GM23338 (cell line): ENCODE data around the gene SORL1. TPM values are rescaled to one million over a fixed set of nuclear protein-coding genes. Genes with fewer than 3 reads are reported as not detected.

Experiments
- ATAC-seq: fragments of 200-7000 bp; cut with Tn5 transposase; 3 replicates; pipeline ENCODE4 v1.9.1; 2020
- DNase-seq: peaks from one replicate; pipeline ENCODE4 v3.0.0-alpha.2; 2015; ENCODE audit warnings: low spot score
- H2AFZ ChIP-seq: fragments of 200-600 bp; sonication (generic); 2 replicates; pipeline ENCODE4 v1.8.0; 2016; ENCODE audit warnings: antibody characterized with exemption, mild to moderate bottlenecking, moderate library complexity
- H3F3A ChIP-seq: fragments of 200-600 bp; sonication (generic); replicated peaks from 2 replicates; pipeline ENCODE4 v1.8.0; 2017; ENCODE audit warnings: antibody characterized with exemption, mixed run types, low read depth
- H3K27ac ChIP-seq: fragments of 200-600 bp; sonication (generic); 2 replicates; pipeline ENCODE4 v1.6.1; 2016; ENCODE audit warnings: low read depth
- H3K27me3 ChIP-seq: fragments of 200-600 bp; sonication (generic); 2 replicates; pipeline ENCODE4 v1.8.0; 2016; ENCODE audit warnings: mild to moderate bottlenecking, mixed run types, moderate library complexity; ENCODE audit not compliant: insufficient read depth
- H3K36me3 ChIP-seq: fragments of 200-600 bp; sonication (generic); 2 replicates; pipeline ENCODE4 v1.8.0; 2016; ENCODE audit warnings: mild to moderate bottlenecking; ENCODE audit not compliant: insufficient read depth
- H3K4me1 ChIP-seq: fragments of 200-600 bp; sonication (generic); 2 replicates; pipeline ENCODE4 v1.8.0; 2016; ENCODE audit warnings: mild to moderate bottlenecking, moderate library complexity; ENCODE audit not compliant: insufficient read depth
- H3K4me2 ChIP-seq: fragments of 200-600 bp; sonication (generic); 2 replicates; pipeline ENCODE4 v1.7.1; 2017; ENCODE audit warnings: mixed run types
- H3K4me3 ChIP-seq: fragments of 200-600 bp; sonication (generic); 2 replicates; pipeline ENCODE4 v1.6.1; 2016; ENCODE audit warnings: mixed run types
- H3K79me2 ChIP-seq: fragments of 200-600 bp; sonication (generic); replicated peaks from 2 replicates; pipeline ENCODE4 v1.8.0; 2017; ENCODE audit warnings: mild to moderate bottlenecking; ENCODE audit not compliant: insufficient read depth
- H3K9me2 ChIP-seq: fragments of 200-600 bp; sonication (generic); 2 replicates; pipeline ENCODE4 v1.8.0; 2017; ENCODE audit not compliant: insufficient read depth
- H4K20me1 ChIP-seq: fragments of 200-600 bp; sonication (generic); replicated peaks from 2 replicates; pipeline ENCODE4 v1.8.0; 2017; ENCODE audit warnings: mild to moderate bottlenecking; ENCODE audit not compliant: insufficient read depth
- H3K27ac Mint-ChIP-seq: 2 replicates; pipeline ENCODE4 v1.8.0; 2020; ENCODE audit warnings: inconsistent platforms, mild to moderate bottlenecking, moderate library complexity, mixed read lengths
- H3K27me3 Mint-ChIP-seq: 3 replicates; pipeline ENCODE4 v1.8.0; 2022; ENCODE audit warnings: low read depth, mild to moderate bottlenecking, moderate library complexity, mixed read lengths, inconsistent platforms; ENCODE audit not compliant: insufficient read depth, poor library complexity
- H3K36me3 Mint-ChIP-seq: 3 replicates; pipeline ENCODE4 v1.8.0; 2021; ENCODE audit warnings: low read depth, mild to moderate bottlenecking, inconsistent platforms, moderate library complexity, mixed read lengths
- H3K4me1 Mint-ChIP-seq: 3 replicates; pipeline ENCODE4 v1.8.0; 2020; ENCODE audit warnings: mild to moderate bottlenecking, inconsistent platforms, mixed read lengths
- H3K4me3 Mint-ChIP-seq: 3 replicates; pipeline ENCODE4 v1.8.0; 2021; ENCODE audit warnings: moderate library complexity, mild to moderate bottlenecking, inconsistent platforms, mixed read lengths
- H3K9me3 Mint-ChIP-seq: 3 replicates; pipeline ENCODE4 v1.8.0; 2020; ENCODE audit warnings: moderate library complexity, mild to moderate bottlenecking, inconsistent platforms, mixed read lengths
- CREB1 ChIP-seq: fragments of 250-450 bp; sonication (Bioruptor Pico); IDR thresholded peaks from 2 replicates; pipeline ENCODE4 v1.5.0; 2020; ENCODE audit warnings: low read depth, mild to moderate bottlenecking, moderate library complexity
- CTCF ChIP-seq, 2 experiments: fragments of 200-600 bp in 1 of 2; sonication (generic) in 1 of 2; conservative IDR thresholded peaks; 2 replicates each; pipeline versions ENCODE4 v1.5.1 to v1.6.1; 2016 to 2017; ENCODE audit warnings: antibody characterized with exemption in 2 of 2, low read depth in 2 of 2, mild to moderate bottlenecking in 2 of 2, moderate library complexity in 1 of 2
- ETS1 ChIP-seq: IDR thresholded peaks from 2 replicates; pipeline ENCODE4 v1.6.1; 2016; ENCODE audit warnings: antibody characterized with exemption
- EZH2 ChIP-seq: fragments of 200-600 bp; sonication (generic); IDR thresholded peaks from one replicate; pipeline ENCODE4 v1.8.0; 2017; ENCODE audit warnings: antibody characterized with exemption, mild to moderate bottlenecking, low read depth; ENCODE audit not compliant: unreplicated experiment
- EZH2phosphoT487 ChIP-seq: fragments of 200-600 bp; sonication (generic); IDR thresholded peaks from one replicate; pipeline ENCODE4 v1.8.1; 2018; ENCODE audit warnings: antibody characterized with exemption; ENCODE audit not compliant: unreplicated experiment
- JUNB ChIP-seq: IDR thresholded peaks from one replicate; pipeline ENCODE4 v1.6.1; 2016; ENCODE audit warnings: antibody characterized with exemption; ENCODE audit not compliant: unreplicated experiment
- NANOG ChIP-seq: IDR thresholded peaks from 2 replicates; pipeline ENCODE4 v1.6.1; 2016; ENCODE audit warnings: antibody characterized with exemption, borderline replicate concordance
- POLR2AphosphoS5 ChIP-seq: IDR thresholded peaks from 2 replicates; pipeline ENCODE4 v1.6.1; 2016; ENCODE audit warnings: antibody characterized with exemption, low read depth
- REST ChIP-seq: IDR thresholded peaks from one replicate; pipeline ENCODE4 v1.6.1; 2018; ENCODE audit warnings: antibody characterized with exemption; ENCODE audit not compliant: unreplicated experiment
- STAT1 ChIP-seq: IDR thresholded peaks from one replicate; pipeline ENCODE4 v1.6.1; 2016; ENCODE audit warnings: antibody characterized with exemption; ENCODE audit not compliant: unreplicated experiment
- ZNF114 ChIP-seq: fragments of 250-450 bp; sonication (Bioruptor Pico); IDR thresholded peaks from 2 replicates; pipeline ENCODE4 v1.5.0; 2020; ENCODE audit warnings: mild to moderate bottlenecking, moderate library complexity
- ZNF331 ChIP-seq: fragments of 250-450 bp; sonication (Bioruptor Pico); IDR thresholded peaks from 2 replicates; pipeline ENCODE4 v1.5.0; 2020; ENCODE audit warnings: low read depth, mild to moderate bottlenecking, moderate library complexity
- polyA plus RNA-seq: library from polyadenylated mRNA; unstranded; fragments of >200 nt; fragmentation: Nextera tagmentation; extraction: Ambion mirVana; gene quantifications from 2 replicates; pipeline ENCODE4 v1.2.1, GENCODE V29; 2016
- total RNA-seq: library from RNA; depleted of rRNA; stranded (reverse); fragments of >200 nt; shearing (Covaris generic); gene quantifications from 2 replicates; pipeline ENCODE4 v1.2.3, GENCODE V29; 2014
- TF ChIP-seq, protein P1 (sequence below): fragments of 250-450 bp; sonication (Bioruptor Pico); IDR thresholded peaks from 2 replicates; pipeline ENCODE4 v1.5.0; 2020; ENCODE audit warnings: mild to moderate bottlenecking, moderate library complexity

Gene SORL1
- total and polyA plus RNA-seq, 2 experiments from 2014 or later = 23.0 to 78.8 TPM

DNA sequence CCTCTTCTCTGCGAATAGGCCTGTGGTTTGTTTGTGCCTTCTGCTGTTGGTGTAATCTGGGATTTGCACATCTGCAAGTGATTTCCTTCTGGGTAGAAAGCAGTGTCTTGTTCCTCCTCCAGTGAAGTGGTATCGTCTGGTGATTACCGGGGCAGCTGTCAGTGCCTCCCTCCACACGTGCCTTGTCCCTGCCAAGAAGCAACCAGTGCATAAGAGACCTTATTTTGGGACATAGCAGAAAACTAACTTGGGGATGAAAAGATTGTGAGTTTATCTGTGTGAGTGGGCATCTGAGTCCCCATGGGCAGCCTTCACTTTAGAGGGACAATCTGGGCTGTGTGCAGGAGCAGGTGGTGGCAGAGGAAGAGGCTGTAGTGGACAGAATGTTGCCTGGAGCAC lies 72.1 kb downstream of the SORL1 start:
- no peak for TF ChIP-seq REST
- no peak for TF ChIP-seq STAT1
- TF ChIP-seq JUNB = no peak
- no peak for TF ChIP-seq CTCF (conservative IDR thresholded peaks at IDR 0.05; ENCODE audit: low read depth in 2 of 2)
- no peak for TF ChIP-seq ZNF331 (CRISPR knock-in tag)
- TF ChIP-seq EZH2phosphoT487 = no peak
- TF ChIP-seq, protein P1, sequence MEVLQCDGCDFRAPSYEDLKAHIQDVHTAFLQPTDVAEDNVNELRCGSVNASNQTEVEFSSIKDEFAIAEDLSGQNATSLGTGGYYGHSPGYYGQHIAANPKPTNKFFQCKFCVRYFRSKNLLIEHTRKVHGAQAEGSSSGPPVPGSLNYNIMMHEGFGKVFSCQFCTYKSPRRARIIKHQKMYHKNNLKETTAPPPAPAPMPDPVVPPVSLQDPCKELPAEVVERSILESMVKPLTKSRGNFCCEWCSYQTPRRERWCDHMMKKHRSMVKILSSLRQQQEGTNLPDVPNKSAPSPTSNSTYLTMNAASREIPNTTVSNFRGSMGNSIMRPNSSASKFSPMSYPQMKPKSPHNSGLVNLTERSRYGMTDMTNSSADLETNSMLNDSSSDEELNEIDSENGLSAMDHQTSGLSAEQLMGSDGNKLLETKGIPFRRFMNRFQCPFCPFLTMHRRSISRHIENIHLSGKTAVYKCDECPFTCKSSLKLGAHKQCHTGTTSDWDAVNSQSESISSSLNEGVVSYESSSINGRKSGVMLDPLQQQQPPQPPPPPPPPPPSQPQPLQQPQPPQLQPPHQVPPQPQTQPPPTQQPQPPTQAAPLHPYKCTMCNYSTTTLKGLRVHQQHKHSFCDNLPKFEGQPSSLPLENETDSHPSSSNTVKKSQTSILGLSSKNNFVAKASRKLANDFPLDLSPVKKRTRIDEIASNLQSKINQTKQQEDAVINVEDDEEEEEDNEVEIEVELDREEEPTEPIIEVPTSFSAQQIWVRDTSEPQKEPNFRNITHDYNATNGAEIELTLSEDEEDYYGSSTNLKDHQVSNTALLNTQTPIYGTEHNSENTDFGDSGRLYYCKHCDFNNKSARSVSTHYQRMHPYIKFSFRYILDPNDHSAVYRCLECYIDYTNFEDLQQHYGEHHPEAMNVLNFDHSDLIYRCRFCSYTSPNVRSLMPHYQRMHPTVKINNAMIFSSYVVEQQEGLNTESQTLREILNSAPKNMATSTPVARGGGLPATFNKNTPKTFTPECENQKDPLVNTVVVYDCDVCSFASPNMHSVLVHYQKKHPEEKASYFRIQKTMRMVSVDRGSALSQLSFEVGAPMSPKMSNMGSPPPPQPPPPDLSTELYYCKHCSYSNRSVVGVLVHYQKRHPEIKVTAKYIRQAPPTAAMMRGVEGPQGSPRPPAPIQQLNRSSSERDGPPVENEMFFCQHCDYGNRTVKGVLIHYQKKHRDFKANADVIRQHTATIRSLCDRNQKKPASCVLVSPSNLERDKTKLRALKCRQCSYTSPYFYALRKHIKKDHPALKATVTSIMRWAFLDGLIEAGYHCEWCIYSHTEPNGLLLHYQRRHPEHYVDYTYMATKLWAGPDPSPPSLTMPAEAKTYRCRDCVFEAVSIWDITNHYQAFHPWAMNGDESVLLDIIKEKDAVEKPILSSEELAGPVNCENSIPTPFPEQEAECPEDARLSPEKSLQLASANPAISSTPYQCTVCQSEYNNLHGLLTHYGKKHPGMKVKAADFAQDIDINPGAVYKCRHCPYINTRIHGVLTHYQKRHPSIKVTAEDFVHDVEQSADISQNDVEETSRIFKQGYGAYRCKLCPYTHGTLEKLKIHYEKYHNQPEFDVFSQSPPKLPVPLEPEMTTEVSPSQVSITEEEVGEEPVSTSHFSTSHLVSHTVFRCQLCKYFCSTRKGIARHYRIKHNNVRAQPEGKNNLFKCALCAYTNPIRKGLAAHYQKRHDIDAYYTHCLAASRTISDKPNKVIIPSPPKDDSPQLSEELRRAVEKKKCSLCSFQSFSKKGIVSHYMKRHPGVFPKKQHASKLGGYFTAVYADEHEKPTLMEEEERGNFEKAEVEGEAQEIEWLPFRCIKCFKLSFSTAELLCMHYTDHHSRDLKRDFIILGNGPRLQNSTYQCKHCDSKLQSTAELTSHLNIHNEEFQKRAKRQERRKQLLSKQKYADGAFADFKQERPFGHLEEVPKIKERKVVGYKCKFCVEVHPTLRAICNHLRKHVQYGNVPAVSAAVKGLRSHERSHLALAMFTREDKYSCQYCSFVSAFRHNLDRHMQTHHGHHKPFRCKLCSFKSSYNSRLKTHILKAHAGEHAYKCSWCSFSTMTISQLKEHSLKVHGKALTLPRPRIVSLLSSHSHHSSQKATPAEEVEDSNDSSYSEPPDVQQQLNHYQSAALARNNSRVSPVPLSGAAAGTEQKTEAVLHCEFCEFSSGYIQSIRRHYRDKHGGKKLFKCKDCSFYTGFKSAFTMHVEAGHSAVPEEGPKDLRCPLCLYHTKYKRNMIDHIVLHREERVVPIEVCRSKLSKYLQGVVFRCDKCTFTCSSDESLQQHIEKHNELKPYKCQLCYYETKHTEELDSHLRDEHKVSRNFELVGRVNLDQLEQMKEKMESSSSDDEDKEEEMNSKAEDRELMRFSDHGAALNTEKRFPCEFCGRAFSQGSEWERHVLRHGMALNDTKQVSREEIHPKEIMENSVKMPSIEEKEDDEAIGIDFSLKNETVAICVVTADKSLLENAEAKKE (CRISPR knock-in tag) = no peak
- no peak for TF ChIP-seq CREB1
- no peak for TF ChIP-seq POLR2AphosphoS5
- TF ChIP-seq ETS1 = no peak
- no peak for TF ChIP-seq EZH2
- TF ChIP-seq ZNF114 (CRISPR knock-in tag) = no peak
- no peak for TF ChIP-seq NANOG
- Histone ChIP-seq H3K4me3 (no peak overlapping the region), H2AFZ (no peak overlapping the region), H3K27ac (no peak overlapping the region), H3K4me2 (no peak overlapping the region), H3K9me2 (no peaks in the 10 kb centered on the region), H4K20me1 (no peaks in the 10 kb centered on the region; the same call in 1 of the 2 replicates), H3K4me1 (no peaks in the 10 kb centered on the region), H3F3A (no peaks in the 10 kb centered on the region), H3K79me2 (0 out of 2 replicates have a peak, but pooled peaks cover 6% of the 10 kb centered on the region), H3K27me3 (no peaks in the 10 kb centered on the region), H3K36me3 (peaks cover 20% of the 10 kb centered on the region)
- Mint-ChIP-seq H3K4me1 (no peaks in the 10 kb centered on the region), H3K27me3 (peaks cover 3% of the 10 kb centered on the region), H3K4me3 (no peak overlapping the region), H3K36me3 (peaks cover 56% of the 10 kb centered on the region), H3K27ac (no peak overlapping the region; the same call in 1 of the 2 replicates), H3K9me3 (no peaks in the 10 kb centered on the region)
- DNase-seq = no peak
- ATAC-seq = no peak
